Amniotic stem cell (primary cell): ENCODE results near the gene AMBRA1.

Experiments
- DNase-seq: peaks from one replicate; lab custom pipeline; 2025; lab: John Stamatoyannopoulos, UW

AMBRA1 gene

GRCh38 chr11:46472662-46472994 is 121.2 kb downstream of the AMBRA1 start:
- no peak for DNase-seq

DNA sequence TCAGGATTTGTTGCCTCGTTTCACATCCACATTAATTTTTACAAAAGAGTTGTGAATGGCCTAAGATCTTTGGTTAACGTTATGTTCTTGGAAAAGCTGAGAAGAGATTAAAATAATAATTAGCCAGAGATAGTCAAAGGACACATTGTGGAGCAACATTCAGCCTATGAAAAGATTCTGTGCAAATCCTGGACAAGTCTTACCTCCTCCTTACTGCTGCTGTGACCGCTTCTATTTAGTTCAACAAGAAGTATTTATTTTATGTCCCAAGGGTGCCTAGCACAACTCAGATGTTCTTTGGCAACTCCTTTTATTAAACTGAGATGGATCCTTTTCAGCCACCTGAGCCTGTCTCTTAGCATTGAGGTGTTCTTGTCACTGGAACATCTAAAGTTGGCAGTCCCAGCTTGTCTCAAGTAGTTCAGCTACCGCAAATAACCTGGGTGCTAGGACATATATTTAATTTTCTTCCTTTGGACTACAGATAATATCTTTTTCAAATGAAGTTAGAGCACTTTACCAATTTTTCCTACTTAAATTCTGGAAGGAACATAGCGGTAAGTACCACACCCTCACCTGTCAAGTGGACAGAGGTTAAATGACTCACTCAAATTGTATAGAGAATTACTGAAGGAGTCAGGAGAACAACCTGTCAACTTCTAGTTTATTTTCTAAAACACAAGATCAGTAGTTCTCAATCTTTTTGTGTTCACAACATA is 121.7 kb downstream of the AMBRA1 start:
- DNase-seq = no peak

GRCh38 chr11:46469926-46470325 is 123.9 kb downstream of the AMBRA1 start:
- DNase-seq = no peak

DNA sequence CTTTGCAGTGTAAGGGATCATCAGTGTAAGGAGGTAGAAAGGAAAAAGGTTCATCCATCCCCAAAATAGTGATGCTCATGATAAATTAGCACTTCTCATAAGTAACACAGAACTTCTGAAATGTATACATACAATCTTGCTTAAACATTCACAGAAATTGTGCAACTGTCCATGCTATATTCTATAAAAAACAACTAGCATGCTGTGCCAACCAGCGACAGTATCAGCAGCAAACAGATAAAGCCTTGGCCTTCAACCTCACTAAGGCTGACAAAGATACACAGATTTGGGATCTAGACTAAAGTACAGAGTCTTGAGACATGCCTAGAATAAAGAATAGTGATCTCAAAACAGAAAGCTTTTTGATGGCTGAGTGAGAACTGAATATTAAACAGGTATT is 128.1 kb downstream of the AMBRA1 start:
- no peak for DNase-seq

DNA sequence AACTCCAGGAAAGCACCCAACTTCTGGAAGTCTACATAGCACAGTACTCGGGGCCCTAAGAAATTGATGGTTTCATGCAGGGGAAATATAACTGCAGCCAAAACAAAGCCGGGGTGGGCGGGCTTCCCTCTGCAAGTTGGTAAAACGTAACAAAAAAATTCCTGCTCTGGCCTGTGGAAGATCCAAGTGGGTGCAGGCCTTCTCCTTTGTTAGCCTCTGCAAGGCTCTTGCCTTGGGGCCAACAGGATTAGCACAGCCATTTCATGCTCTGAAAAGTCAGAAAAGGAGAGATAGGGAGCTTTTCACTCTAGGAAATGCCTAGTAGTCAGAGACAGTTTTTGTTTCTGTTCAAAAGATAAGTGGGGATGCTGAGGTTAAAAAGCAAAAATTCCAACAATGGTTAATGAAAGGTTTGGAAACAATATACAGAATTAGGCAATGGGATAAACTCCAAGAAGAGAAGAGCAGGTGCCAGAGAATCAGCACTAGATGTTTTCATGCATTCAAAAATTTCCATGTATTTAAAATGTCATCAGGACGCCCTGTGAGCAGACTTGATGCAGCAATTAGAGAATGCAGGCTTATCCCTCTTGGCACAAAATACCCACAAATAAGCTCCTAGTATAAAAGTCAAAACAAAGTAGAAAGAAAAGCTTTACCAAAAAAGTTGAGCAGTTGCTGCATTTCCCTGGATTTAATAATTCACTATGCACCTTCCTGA is 130.0 kb downstream of the AMBRA1 start:
- no peak for DNase-seq

DNA sequence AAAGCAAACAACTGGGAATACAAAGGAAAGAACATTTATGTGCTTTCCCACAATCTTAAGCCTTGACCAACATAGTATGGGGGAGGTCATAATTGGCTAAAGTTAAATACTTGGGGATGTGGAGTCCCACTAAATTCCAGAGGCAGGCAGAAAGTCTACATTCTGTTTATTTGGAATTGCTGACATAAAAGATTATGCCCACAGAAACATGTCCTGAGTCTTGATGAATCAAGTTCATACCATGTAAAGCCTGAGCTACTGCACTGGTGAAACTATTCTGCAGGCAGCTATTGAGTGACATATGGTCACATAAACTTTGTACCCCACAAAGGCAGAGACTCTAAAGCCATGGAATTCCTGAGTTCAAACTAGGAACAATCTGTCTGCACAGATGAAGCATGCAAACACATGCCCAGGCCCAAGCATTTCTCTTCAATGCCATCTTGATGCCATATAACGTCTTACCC is 132.3 kb downstream of the AMBRA1 start:
- no peak for DNase-seq

DNA sequence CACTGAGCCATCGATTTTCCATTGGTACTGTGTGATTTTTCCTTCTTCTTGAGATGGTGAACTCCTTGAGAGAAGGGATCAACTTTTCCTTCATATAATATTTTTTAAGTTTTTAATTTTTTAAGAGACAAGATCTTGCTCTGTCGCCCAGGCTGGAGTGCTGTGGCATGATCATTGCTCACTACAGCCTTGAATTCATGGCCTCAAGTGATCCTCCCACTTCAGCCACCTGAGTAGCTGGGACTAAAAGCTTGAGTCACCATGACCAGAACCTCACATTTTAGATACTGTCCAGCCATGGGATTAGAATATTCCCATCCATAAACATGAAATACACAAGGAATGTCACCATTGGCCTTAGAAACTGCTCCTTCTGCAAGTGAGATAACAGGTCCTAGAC is 135.3 kb downstream of the AMBRA1 start:
- no peak for DNase-seq

GRCh38 chr11:46457659-46458424 is 136.0 kb downstream of the AMBRA1 start:
- DNase-seq = no peak

- DNase-seq = no peak
These were observed 136.8 kb downstream of the AMBRA1 start for GRCh38 chr11:46457021-46457420.

GRCh38 chr11:46456269-46457001 is 137.4 kb downstream of the AMBRA1 start:
- no peak for DNase-seq

GRCh38 chr11:46455834-46456233 is 138.0 kb downstream of the AMBRA1 start:
- DNase-seq = no peak

DNA sequence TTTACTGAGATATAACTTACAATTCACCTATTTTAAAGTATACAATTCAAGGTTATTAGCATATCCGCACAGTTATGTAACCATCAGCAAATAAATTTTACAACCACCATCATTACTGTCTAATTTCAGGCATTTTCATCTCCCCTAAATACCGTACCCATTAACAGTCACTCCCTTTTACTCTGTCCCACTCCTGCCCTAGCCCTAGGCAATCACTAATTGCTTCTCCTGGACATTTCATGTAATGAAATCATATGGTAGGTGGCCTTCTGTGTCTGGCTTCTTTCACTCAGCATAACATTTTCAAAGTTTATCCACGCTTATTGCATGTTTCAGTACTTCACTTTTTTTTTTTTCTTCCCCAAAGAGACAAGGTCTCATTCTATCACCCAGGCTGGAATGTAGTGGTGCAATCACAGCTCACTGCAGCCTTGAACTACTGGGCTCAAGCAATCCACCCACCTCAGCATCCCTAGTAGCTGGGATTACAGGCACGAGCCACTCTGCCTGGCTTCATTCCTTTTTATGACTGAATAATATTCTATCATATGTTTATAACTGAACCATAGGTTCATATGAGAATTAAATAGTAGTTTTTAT is 140.8 kb downstream of the AMBRA1 start:
- DNase-seq = no peak

DNA sequence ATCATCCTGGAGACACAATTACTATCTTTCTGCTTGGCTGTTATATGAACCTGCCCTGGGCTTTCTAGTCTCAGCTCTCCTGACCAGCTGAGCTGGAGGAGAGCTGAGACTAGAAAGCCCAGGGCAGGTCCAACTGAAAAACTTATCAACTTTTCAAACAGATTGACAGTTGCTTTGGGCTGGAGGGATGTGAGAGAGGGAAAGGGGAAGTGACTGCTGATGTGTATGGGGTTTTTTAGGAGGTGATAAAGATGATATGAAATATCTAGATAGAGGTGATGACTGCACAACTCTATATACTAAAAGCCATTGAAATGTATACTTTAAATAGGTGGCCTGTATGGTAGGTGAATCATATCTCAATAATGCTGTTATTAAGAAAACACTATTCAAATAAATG is 142.1 kb downstream of the AMBRA1 start:
- DNase-seq = no peak

GRCh38 chr11:46450846-46451477 is 142.9 kb downstream of the AMBRA1 start:
- no peak for DNase-seq

GRCh38 chr11:46447544-46447943 is 146.3 kb downstream of the AMBRA1 start:
- DNase-seq = no peak

DNA sequence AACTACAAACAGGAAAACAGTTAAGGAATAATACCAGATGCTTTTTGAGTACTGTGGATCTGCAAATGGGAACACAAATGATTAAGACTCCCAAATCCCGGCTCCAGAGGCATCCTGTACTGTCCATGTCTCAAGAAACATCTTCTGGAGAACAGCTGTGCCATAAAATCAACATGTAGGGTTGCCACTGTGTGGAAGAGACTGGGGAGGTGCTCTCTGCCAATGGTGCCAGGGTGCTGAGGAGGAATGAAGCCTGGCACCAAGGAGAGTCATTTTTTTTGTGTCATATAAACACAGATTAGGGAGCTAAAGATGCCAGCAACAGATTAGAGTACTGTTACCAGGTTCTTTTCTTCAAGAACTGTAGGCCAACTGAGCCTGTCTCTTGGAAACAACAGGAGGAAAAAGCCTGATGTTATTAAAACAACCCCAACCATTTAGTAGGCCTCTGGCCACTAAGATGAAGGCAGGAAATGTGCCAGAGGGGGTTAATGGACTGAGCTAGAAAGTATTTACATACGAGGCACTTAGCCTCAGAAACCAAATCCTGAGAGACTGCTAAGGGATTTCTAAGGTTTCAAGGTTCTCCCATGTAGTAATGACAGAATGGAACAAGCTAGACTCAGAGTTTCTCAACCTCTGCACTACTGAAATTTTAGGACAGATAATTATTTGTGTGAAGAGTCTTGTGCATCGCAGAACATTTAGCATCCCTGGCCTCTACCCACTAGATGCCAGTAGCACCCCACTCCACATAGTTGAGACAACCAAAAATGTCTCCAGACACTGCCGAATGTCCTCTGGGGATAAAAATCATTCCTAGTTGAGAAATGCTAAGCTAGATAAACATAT is 147.7 kb downstream of the AMBRA1 start:
- DNase-seq = no peak

GRCh38 chr11:46445192-46445919 is 148.5 kb downstream of the AMBRA1 start:
- DNase-seq = no peak

- DNase-seq = no peak
These were observed 149.5 kb downstream of the AMBRA1 start for GRCh38 chr11:46444305-46444704.

- DNase-seq = no peak
These were observed 155.6 kb downstream of the AMBRA1 start for GRCh38 chr11:46438211-46438610.
